HCT116 (cell line): ENCODE measurements around the gene FMNL1. TPM values are rescaled to one million over a fixed set of nuclear protein-coding genes. Genes with fewer than 3 reads are reported as not detected.
A peak's percentile ranks its signal among the peaks of the same experiment; 100 is the strongest.

Experiments used
- ATAC-seq: fragments of 200-7000 bp; cut with Tn5 transposase; 2 replicates; pipeline ENCODE4 v1.9.1; 2020; ENCODE audit warnings: mild to moderate bottlenecking, moderate library complexity
- BruUV-seq: library from RNA; stranded (reverse); fragments of 400-500 nt; replicated peaks from 2 replicates; lab custom pipeline; 2021; lab: Mats Ljungman, UMichigan
- CTCF ChIA-PET: fragments of 300-600 bp; sonication (Branson Sonifier 250); formaldehyde crosslinking; loops from one replicate; lab custom pipeline; 2021; ENCODE audit warnings: antibody characterized with exemption; lab: Charles Lee
- POLR2A ChIA-PET: fragments of 300-600, 350-600 bp; sonication (Branson Sonifier 250); formaldehyde crosslinking; loops from one replicate; lab custom pipeline; 2021; ENCODE audit warnings: antibody characterized with exemption; lab: Charles Lee
- RAD21 ChIA-PET, 2 experiments: fragments of 300-600 bp; sonication (Branson Sonifier 250); formaldehyde crosslinking; loops; one replicate each; lab custom pipeline; 2023; ENCODE audit warnings: low total read pairs in 2 of 2; ENCODE audit not compliant: uncharacterized antibody in 2 of 2, unreplicated experiment in 2 of 2, low non-redundant PET in 1 of 2; lab: Charles Lee
- DNase-seq: peaks from one replicate; pipeline ENCODE4 v3.0.0-alpha.2; 2010; ENCODE audit warnings: low read depth, low spot score
- H2AFZ ChIP-seq: fragments of 200-600 bp; shearing (Covaris generic), sonication (generic); 2 replicates; pipeline ENCODE4 v1.6.1; 2017; ENCODE audit warnings: low read depth, mixed run types, mixed read lengths, antibody characterized with exemption, low read length; ENCODE audit not compliant: poor library complexity, severe bottlenecking
- H3K27ac ChIP-seq: 2 replicates; pipeline ENCODE4 v1.5.1; 2012; ENCODE audit warnings: low read depth, low read length
- H3K27me3 ChIP-seq: fragments of 200-600 bp; sonication (generic); 2 replicates; pipeline ENCODE4 v1.6.1; 2016; ENCODE audit warnings: mixed run types, low read length, mixed read lengths; ENCODE audit not compliant: insufficient read depth
- H3K36me3 ChIP-seq, 2 experiments: fragments of 200-500 bp in 1 of 2; fragments of 200-600 bp in 1 of 2; sonication (Bioruptor generic) in 1 of 2; sonication (generic) in 1 of 2; 2 replicates each; pipeline versions ENCODE4 v1.5.1 to v1.6.1; 2014 to 2016; ENCODE audit warnings: low read length in 2 of 2, inconsistent platforms in 1 of 2, mixed read lengths in 1 of 2, mixed run types in 1 of 2; ENCODE audit not compliant: insufficient read depth in 2 of 2, control insufficient read depth in 1 of 2
- H3K4me1 ChIP-seq, 2 experiments: fragments of 200-600 bp in 1 of 2; sonication (generic) in 1 of 2; 2 replicates each; pipeline versions ENCODE4 v1.5.1 to v1.6.1; 2012 to 2017; ENCODE audit warnings: low read length in 2 of 2, inconsistent platforms in 1 of 2, mild to moderate bottlenecking in 1 of 2, mixed read lengths in 1 of 2, mixed run types in 1 of 2, moderate library complexity in 1 of 2; ENCODE audit not compliant: insufficient read depth in 2 of 2, control insufficient read depth in 1 of 2
- H3K4me2 ChIP-seq: fragments of 200-600 bp; sonication (generic); 2 replicates; pipeline ENCODE4 v1.6.1; 2017; ENCODE audit warnings: mixed run types, low read length, mixed read lengths
- H3K4me3 ChIP-seq, 2 experiments: fragments of 200-600 bp in 1 of 2; sonication (generic) in 1 of 2; replicated peaks in 1 of 2; 2 replicates each; pipeline ENCODE4 v1.5.1; 2011 to 2016; ENCODE audit warnings: low read length in 2 of 2, control low read depth in 1 of 2, low read depth in 1 of 2, mild to moderate bottlenecking in 1 of 2, mixed read lengths in 1 of 2, mixed run types in 1 of 2
- H3K79me2 ChIP-seq: fragments of 200-600 bp; sonication (generic); 2 replicates; pipeline ENCODE4 v1.6.1; 2017; ENCODE audit warnings: mild to moderate bottlenecking, mixed run types, low read length, moderate library complexity, mixed read lengths; ENCODE audit not compliant: insufficient read depth
- H3K9ac ChIP-seq: fragments of 200-600 bp; sonication (generic); 2 replicates; pipeline ENCODE4 v1.6.1; 2016; ENCODE audit warnings: low read length, mixed read lengths
- H3K9me2 ChIP-seq: fragments of 200-600 bp; sonication (generic), shearing (Covaris generic); 2 replicates; pipeline ENCODE4 v1.6.1; 2017; ENCODE audit warnings: mixed run types, mild to moderate bottlenecking, moderate library complexity; ENCODE audit not compliant: insufficient read depth
- H3K9me3 ChIP-seq, 2 experiments: fragments of 200-500 bp in 1 of 2; fragments of 200-600 bp in 1 of 2; sonication (Bioruptor generic) in 1 of 2; sonication (generic) in 1 of 2; 2 replicates each; pipeline ENCODE4 v1.6.1; 2014 to 2017; ENCODE audit warnings: low read length in 2 of 2, mixed read lengths in 2 of 2, inconsistent platforms in 1 of 2, low read depth in 1 of 2, mild to moderate bottlenecking in 1 of 2, mixed run types in 1 of 2, moderate library complexity in 1 of 2; ENCODE audit not compliant: control insufficient read depth in 1 of 2, insufficient read depth in 1 of 2
- H4K20me1 ChIP-seq: fragments of 200-600 bp; sonication (generic), shearing (Covaris generic); 2 replicates; pipeline ENCODE4 v1.6.1; 2017; ENCODE audit warnings: mixed run types, mild to moderate bottlenecking, moderate library complexity; ENCODE audit not compliant: insufficient read depth
- ATF3 ChIP-seq: IDR thresholded peaks from 2 replicates; pipeline ENCODE4 v1.6.1; 2012
- CBX3 ChIP-seq: IDR thresholded peaks from 2 replicates; pipeline ENCODE4 v1.6.1; 2012; ENCODE audit warnings: low read depth
- CEBPB ChIP-seq: IDR thresholded peaks from 2 replicates; pipeline ENCODE4 v1.6.1; 2012; ENCODE audit warnings: low read depth
- EGR1 ChIP-seq: IDR thresholded peaks from 2 replicates; pipeline ENCODE4 v1.6.1; 2012; ENCODE audit warnings: low read depth
- ELF1 ChIP-seq: IDR thresholded peaks from 2 replicates; pipeline ENCODE4 v1.6.1; 2012; ENCODE audit warnings: low read depth, borderline replicate concordance
- POLR2A ChIP-seq: IDR thresholded peaks from 2 replicates; pipeline ENCODE4 v1.7.0; 2011; ENCODE audit warnings: borderline replicate concordance; ENCODE audit not compliant: insufficient read depth, insufficient read length; ENCODE audit errors: extremely low read depth
- POLR2AphosphoS5 ChIP-seq: IDR thresholded peaks from 2 replicates; pipeline ENCODE4 v1.6.1; 2011; ENCODE audit warnings: mild to moderate bottlenecking, low read depth, low read length, moderate library complexity
- REST ChIP-seq: IDR thresholded peaks from 2 replicates; pipeline ENCODE4 v1.6.1; 2012; ENCODE audit warnings: low read depth
- SIN3A ChIP-seq: IDR thresholded peaks from 2 replicates; pipeline ENCODE4 v1.6.1; 2012; ENCODE audit warnings: low read depth
- TCF7L2 ChIP-seq: IDR thresholded peaks from 2 replicates; pipeline ENCODE4 v1.7.0; 2011; ENCODE audit warnings: borderline replicate concordance, inconsistent platforms; ENCODE audit not compliant: insufficient read depth, insufficient read length; ENCODE audit errors: extremely low read depth
- YY1 ChIP-seq: IDR thresholded peaks from 2 replicates; pipeline ENCODE4 v1.6.1; 2011; ENCODE audit warnings: low read length, low read depth, moderate library complexity, mild to moderate bottlenecking; ENCODE audit not compliant: insufficient replicate concordance; ENCODE audit errors: extremely low read depth
- ZFX ChIP-seq: fragments of 450-650 bp; IDR thresholded peaks from 2 replicates; pipeline ENCODE4 v1.6.1; 2017
- intact Hi-C: fragments of 100-400 bp; cut with micrococcal nuclease; formaldehyde crosslinking; loops from 2 replicates; pipeline ENCODE4 v1.10.0; 2022
- total RNA-seq: library from RNA; stranded (reverse); gene quantifications from one replicate; pipeline ENCODE4 v1.2.1, GENCODE V29; 2021; ENCODE audit not compliant: unreplicated experiment

FMNL1 gene
- total RNA-seq, 1 experiment from 2014 or later, result 8.2 TPM

GRCh38 chr17:45172541-45173286 lies 49.0 kb upstream of the FMNL1 start (continued):
- TF ChIP-seq REST (no peak), ELF1 (no peak), CBX3 (no peak), POLR2A (peak; percentile 54), YY1 (no peak), EGR1 (peak; percentile 70)
- TF ChIP-seq, all 23 proteins: peak for 8

- DNase-seq (no peak), ATAC-seq (no peak)
- peak overlapping the region; percentile 91 for H2AFZ ChIP-seq
- ChIA-PET POLR2A (interaction anchor here (0.7 to 7.0 kb wide), 8 partner anchors 9 to 130 kb away, joined by 3 to 176 read pairs (median 5); partner anchors contain the start of genes ACBD4, HEXIM1 and HEXIM2), CTCF (interaction anchor here (1.0 to 1.4 kb wide), 2 partner anchors 22 to 40 kb away, joined by 6 to 10 read pairs; partner anchors contain the start of gene ACBD4), RAD21 (interaction anchor here in 1 of 2 experiments (0.7 kb wide), 1 partner anchor 18 kb away, joined by 3 read pairs; no protein-coding TSS in a partner anchor)
- no peaks in the 10 kb centered on the region for H3K36me3 ChIP-seq
- H3K9me3 ChIP-seq, result no peaks in the 10 kb centered on the region
- 0 out of 4 replicates have a peak overlapping the region, but pooled peaks of 1 of the 2 experiments have one; percentile 6 for H3K4me3 ChIP-seq
- H3K79me2 ChIP-seq, result no peaks in the 10 kb centered on the region
- no peaks in the 10 kb centered on the region for H3K9me2 ChIP-seq
- intact Hi-C loops, result no loop called here
- peak overlapping the region; percentile 67 for H3K4me2 ChIP-seq
- peaks cover 59 to 63% of the 10 kb centered on the region in 2 experiments for H3K4me1 ChIP-seq
- H3K27ac ChIP-seq, result peak overlapping the region; percentile 41
- peak overlapping the region; percentile 19 for H3K9ac ChIP-seq
- no peak for TF ChIP-seq ATF3
- TF ChIP-seq EGR1, result no peak
- TF ChIP-seq TCF7L2, result no peak
- TF ChIP-seq ZFX, result no peak
- TF ChIP-seq SIN3A, result no peak
- no peak for TF ChIP-seq POLR2AphosphoS5
- TF ChIP-seq POLR2A, result no peak
- TF ChIP-seq CEBPB, result no peak
- TF ChIP-seq ELF1, result no peak
- no TSS peak for BruUV-seq
- no peaks in the 10 kb centered on the region for H4K20me1 ChIP-seq
- no peaks in the 10 kb centered on the region for H3K27me3 ChIP-seq
Observed at GRCh38 chr17:45175759-45176115, 45.9 kb upstream of the FMNL1 start.
